ENCODE measurements around the gene JPT1.

JPT1 gene, protein sequence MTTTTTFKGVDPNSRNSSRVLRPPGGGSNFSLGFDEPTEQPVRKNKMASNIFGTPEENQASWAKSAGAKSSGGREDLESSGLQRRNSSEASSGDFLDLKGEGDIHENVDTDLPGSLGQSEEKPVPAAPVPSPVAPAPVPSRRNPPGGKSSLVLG

DNA sequence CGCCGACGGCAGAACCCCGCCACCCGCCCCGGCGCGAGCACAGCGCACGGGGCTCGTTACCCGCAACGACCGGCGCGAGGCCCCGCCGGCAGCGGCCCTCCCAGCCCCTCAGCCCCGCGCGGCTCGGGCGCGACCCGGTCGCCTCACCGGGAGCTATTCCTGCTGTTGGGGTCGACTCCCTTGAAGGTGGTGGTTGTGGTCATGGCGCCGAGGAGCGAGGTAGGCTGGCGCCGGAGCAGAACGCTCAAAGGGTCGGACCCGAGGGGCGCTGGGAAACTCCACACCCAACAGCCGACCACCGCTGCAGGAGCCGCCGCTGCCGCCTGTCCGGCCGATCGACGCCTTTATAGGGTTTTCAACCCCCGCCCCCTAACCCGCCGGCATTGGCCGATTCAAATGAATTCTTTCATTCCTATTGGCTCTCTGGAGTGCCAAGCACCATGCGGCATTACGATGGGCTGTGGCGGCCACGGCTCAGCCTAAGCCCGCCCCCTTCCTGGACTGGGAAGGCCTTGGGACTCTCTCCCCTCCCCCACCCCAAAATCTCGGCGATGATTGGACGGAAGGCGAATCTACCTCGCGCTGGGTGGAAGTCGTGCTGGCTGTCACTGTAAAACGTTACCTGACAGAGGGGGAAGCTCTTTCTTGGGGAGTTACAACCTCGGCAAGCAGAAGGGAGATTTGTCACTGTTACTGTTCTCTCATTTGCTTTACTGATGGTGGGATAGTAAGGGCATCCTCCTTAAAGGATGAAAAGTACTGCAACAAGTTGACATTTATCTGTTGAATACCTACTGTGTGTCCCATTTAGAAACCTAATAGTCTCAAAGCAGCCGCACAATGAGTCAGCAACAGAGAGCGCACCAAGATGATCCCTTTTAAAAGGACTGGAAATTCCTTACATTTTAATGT, at the start of gene JPT1:
TSS of gene JPT1 (minus strand) at position 318 of the 912 bp plus-strand sequence. CDS start at position 203, 115 bp downstream.
- H3K4me3 ChIP-seq (ENCODE audit: low read depth, low read length): peak within 1 kb of the TSS; percentile 80
- peak; percentile 100 for DNase-seq (ENCODE audit: low read depth)
- TF ChIP-seq, protein P1, sequence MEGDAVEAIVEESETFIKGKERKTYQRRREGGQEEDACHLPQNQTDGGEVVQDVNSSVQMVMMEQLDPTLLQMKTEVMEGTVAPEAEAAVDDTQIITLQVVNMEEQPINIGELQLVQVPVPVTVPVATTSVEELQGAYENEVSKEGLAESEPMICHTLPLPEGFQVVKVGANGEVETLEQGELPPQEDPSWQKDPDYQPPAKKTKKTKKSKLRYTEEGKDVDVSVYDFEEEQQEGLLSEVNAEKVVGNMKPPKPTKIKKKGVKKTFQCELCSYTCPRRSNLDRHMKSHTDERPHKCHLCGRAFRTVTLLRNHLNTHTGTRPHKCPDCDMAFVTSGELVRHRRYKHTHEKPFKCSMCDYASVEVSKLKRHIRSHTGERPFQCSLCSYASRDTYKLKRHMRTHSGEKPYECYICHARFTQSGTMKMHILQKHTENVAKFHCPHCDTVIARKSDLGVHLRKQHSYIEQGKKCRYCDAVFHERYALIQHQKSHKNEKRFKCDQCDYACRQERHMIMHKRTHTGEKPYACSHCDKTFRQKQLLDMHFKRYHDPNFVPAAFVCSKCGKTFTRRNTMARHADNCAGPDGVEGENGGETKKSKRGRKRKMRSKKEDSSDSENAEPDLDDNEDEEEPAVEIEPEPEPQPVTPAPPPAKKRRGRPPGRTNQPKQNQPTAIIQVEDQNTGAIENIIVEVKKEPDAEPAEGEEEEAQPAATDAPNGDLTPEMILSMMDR (IDR thresholded peaks at IDR 0.05; ENCODE audit: insufficient read depth, low read depth, low read length, missing control alignments): no peak

DNA sequence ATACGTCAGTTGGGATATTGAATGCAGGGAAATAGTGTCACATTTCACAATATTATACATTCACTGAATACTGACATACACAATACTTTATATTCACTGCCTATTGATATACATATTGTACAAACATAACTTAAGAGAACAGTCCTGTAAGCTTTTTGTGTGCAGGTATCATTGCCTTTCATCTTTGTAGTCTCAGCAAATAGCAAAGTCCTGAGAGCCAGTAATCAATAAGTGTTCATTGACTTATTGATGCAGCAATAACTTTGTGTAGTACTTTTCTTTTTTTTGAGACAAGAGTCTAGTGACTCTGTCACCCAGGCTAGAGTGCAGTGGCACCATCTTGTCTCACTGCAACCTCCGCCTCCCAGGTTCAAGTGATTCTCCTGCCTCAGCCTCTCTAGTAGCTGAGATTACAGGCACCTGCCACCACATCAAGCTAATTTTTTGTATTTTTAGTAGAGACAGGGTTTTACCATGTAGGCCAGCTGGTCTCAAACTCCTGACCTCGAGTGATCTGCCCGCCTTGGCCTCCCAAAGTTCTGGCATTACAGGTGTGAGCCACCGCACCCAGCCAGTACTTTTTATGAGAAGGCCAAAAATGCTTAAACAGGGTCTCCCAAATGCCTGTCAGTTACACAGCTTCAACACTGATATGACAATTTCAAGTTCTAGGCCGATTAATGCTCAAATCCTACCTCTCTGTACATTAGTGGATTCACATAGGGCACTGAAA, 45.7 kb upstream of the JPT1 start:
- TF ChIP-seq, protein P1 (IDR thresholded peaks at IDR 0.05; ENCODE audit: insufficient read depth, low read depth, low read length, missing control alignments): no peak
- DNase-seq (ENCODE audit: low read depth): no peak
- no peak overlapping the region for H3K4me3 ChIP-seq (ENCODE audit: low read depth, low read length)

DNA sequence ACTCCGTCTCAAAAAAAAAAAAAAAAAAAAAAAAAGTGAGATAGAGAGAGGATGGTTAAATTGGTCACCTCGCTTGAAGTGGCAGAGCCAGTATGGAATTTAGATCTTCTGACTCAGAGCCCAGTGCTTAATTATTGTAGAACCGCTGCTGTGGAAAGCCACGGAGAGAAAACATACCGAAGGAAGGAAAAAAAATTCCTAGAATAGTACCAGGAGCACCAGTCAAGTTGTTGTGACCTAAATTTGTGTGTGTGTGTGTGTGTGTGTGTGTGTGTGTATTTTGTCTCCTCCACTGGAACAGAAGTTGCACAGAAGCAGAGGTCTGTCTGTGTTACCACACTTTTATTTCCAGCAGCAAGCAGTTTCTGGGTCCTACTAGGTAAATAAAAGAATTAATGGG, 40.6 kb upstream of the JPT1 start:
- DNase-seq (ENCODE audit: low read depth): no peak
- no peak overlapping the region for H3K4me3 ChIP-seq (ENCODE audit: low read depth, low read length)

DNA sequence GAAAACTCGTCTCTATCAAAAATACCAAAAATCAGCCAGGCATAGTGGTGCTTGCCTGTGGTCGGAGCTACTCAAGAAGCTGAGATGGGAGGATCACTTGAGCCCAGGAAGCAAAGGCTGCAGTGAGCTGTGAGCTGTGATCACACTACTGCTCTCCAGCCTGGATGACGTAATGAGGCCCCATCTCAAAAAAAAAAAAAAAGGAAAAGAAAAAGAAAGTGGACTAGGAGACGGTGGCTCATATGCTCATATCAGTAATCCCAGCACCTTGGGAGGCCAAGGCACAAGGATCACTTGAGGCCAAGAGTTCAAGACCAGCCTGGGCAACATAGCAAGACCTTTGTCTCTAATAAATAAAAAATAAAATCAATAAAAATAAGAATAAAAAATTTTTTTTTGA, 37.3 kb upstream of the JPT1 start:
- TF ChIP-seq, protein P1 (IDR thresholded peaks at IDR 0.05; ENCODE audit: insufficient read depth, low read depth, low read length, missing control alignments): no peak
- no peak overlapping the region for H3K4me3 ChIP-seq (ENCODE audit: low read depth, low read length)
- DNase-seq (ENCODE audit: low read depth): no peak

More for the DNA sequence above, 40.6 kb upstream of the JPT1 start:
- TF ChIP-seq, protein P1 (IDR thresholded peaks at IDR 0.05; ENCODE audit: insufficient read depth, low read depth, low read length, missing control alignments): no peak

DNA sequence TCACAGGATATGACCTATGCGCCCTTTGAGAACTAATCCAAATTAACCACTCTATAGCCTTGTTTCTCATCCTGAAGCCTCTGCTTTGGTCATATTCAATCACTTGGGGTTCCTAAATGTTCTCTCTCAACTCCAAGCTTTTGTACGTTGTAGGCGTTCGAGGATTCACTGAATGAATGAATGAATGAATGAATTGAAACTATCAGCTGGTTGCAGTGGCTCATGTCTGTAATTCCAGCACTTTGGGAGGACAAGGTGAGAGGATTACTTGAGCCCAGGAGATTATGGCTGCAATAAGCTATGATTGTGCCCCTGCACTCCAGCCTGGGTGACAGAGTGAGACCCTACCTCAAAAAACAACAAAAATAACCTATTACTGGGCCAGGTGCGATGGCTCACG, 34.3 kb upstream of the JPT1 start:
- no peak for DNase-seq (ENCODE audit: low read depth)
- H3K4me3 ChIP-seq (ENCODE audit: low read depth, low read length): no peak overlapping the region
- TF ChIP-seq, protein P1 (IDR thresholded peaks at IDR 0.05; ENCODE audit: insufficient read depth, low read depth, low read length, missing control alignments): no peak

DNA sequence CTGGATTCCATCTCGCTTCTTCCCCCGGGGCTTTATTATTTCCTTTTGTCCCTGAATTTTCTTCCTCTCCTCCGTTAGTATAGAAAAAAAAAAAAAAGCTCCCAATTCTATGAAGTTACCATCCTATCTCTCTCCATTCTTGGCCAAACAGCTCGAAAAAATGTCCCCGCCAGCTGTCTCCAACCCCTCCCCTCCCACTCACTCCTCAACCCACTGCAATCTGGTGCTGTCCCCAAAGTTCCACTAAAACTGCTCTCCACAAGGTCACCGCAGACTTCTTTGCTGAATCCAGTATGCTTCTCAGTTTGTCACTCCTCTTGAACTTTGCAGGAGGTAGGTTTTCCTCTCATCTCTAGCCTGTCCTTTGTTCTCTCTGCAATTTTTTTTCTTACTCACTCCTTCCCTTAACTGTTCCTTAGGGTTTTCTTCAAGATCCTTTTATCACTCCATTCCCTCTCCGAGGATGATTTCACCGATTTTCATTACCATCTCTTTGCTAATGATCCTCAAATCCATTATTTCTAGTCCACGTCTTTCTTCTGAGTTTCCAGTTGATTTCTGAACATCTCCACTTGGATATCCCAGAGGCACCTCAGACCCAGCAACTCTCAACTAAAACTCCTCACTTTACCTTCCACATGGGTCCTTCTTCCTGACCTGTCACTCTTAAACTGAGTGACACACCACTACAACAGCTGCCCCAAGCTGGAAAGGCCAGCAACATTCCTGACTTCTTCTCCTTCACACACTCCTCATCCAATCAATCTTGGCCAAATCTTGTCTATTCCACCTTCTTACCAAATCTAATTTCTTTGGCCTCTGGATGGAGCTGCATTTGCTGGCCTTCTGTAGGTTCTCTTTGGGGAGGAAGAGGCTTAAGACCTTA, 29.9 kb upstream of the JPT1 start:
- TF ChIP-seq, protein P1 (IDR thresholded peaks at IDR 0.05; ENCODE audit: insufficient read depth, low read depth, low read length, missing control alignments): no peak
- no peak for DNase-seq (ENCODE audit: low read depth)
- no peak overlapping the region for H3K4me3 ChIP-seq (ENCODE audit: low read depth, low read length)
